Measurements from ENCODE around the gene GRAMD4.

- no peak for TF ChIP-seq CTCF (IDR thresholded peaks at IDR 0.05)
- no peak for TF ChIP-seq ZFP36 (IDR thresholded peaks at IDR 0.05; ENCODE audit: borderline replicate concordance, partially characterized antibody)
- no peak for TF ChIP-seq REST (IDR thresholded peaks at IDR 0.05)
- no peak for TF ChIP-seq CHD2 (IDR thresholded peaks at IDR 0.05; ENCODE audit: low read length, partially characterized antibody)
- no peak for TF ChIP-seq HOXB13 (CRISPR knock-in tag; IDR thresholded peaks at IDR 0.05; ENCODE audit: low read depth)
Observed at GRCh38 chr22:46675938-46676337, 55.8 kb downstream of the GRAMD4 start.
